Neural cell (in vitro differentiated cells): ENCODE measurements around the gene RGS12. TPM values are rescaled to one million over a fixed set of nuclear protein-coding genes. Genes with fewer than 3 reads are reported as not detected.

Experiments
- H2AFZ ChIP-seq: fragments of 200-600, 300-800 bp; sonication (generic), shearing (Covaris generic); 2 replicates; pipeline ENCODE4 v1.6.0; 2014; ENCODE audit warnings: low read depth, mild to moderate bottlenecking, antibody characterized with exemption, low read length, moderate library complexity
- H3F3A ChIP-seq: fragments of 200-600 bp; shearing (Covaris generic); 2 replicates; pipeline ENCODE4 v1.6.1; 2016; ENCODE audit warnings: mild to moderate bottlenecking, moderate library complexity, mixed read lengths, antibody characterized with exemption, low read length; ENCODE audit not compliant: insufficient read depth, poor library complexity, severe bottlenecking
- H3K27ac ChIP-seq: fragments of 200-600, 300-800 bp; sonication (generic), shearing (Covaris generic); 2 replicates; pipeline ENCODE4 v1.5.1; 2014; ENCODE audit warnings: mild to moderate bottlenecking, low read length, moderate library complexity
- H3K27me3 ChIP-seq: fragments of 300-800, 200-600 bp; sonication (generic), shearing (Covaris generic); 2 replicates; pipeline ENCODE4 v1.6.0; 2014; ENCODE audit warnings: mild to moderate bottlenecking, low read depth, low read length, moderate library complexity; ENCODE audit not compliant: insufficient read depth
- H3K36me3 ChIP-seq: fragments of 300-800, 200-600 bp; sonication (generic), shearing (Covaris generic); 2 replicates; pipeline ENCODE4 v1.5.1; 2014; ENCODE audit warnings: mild to moderate bottlenecking, antibody characterized with exemption, low read length, moderate library complexity; ENCODE audit not compliant: insufficient read depth
- H3K4me2 ChIP-seq: fragments of 300-800, 200-600 bp; sonication (generic), shearing (Covaris generic); 2 replicates; pipeline ENCODE4 v1.6.0; 2014; ENCODE audit warnings: mild to moderate bottlenecking, low read length
- H3K4me3 ChIP-seq: fragments of 300-800, 200-600 bp; sonication (generic), shearing (Covaris generic); 2 replicates; pipeline ENCODE4 v1.5.1; 2014; ENCODE audit warnings: mild to moderate bottlenecking, low read length, moderate library complexity
- H3K79me2 ChIP-seq: fragments of 200-600 bp; shearing (Covaris generic); replicated peaks from 2 replicates; pipeline ENCODE4 v1.6.0; 2014; ENCODE audit warnings: mild to moderate bottlenecking, low read length, moderate library complexity; ENCODE audit not compliant: insufficient read depth
- H3K9ac ChIP-seq: fragments of 300-800, 200-600 bp; sonication (generic), shearing (Covaris generic); 2 replicates; pipeline ENCODE4 v1.6.1; 2016; ENCODE audit warnings: mild to moderate bottlenecking, low read length, mixed read lengths
- H3K9me2 ChIP-seq: fragments of 200-600 bp; shearing (Covaris generic); 2 replicates; pipeline ENCODE4 v1.6.1; 2016; ENCODE audit warnings: mild to moderate bottlenecking, low read length, mixed read lengths; ENCODE audit not compliant: insufficient read depth
- H3K9me3 ChIP-seq: fragments of 200-600, 300-800 bp; sonication (generic), shearing (Covaris generic); 2 replicates; pipeline ENCODE4 v1.6.1; 2016; ENCODE audit warnings: mild to moderate bottlenecking, mixed run types, low read length, moderate library complexity, mixed read lengths
- H4K20me1 ChIP-seq: fragments of 200-600 bp; shearing (Covaris generic); 2 replicates; pipeline ENCODE4 v1.6.1; 2016; ENCODE audit warnings: mild to moderate bottlenecking, mixed run types; ENCODE audit not compliant: insufficient read depth
- EP300 ChIP-seq: fragments of 450-650 bp; conservative IDR thresholded peaks from 2 replicates; pipeline ENCODE4 v1.6.1; 2014; ENCODE audit warnings: antibody characterized with exemption, mild to moderate bottlenecking, moderate library complexity; ENCODE audit not compliant: poor library complexity, severe bottlenecking
- EZH2 ChIP-seq: fragments of 200-600, 300-800 bp; shearing (Covaris generic), sonication (generic); IDR thresholded peaks from 2 replicates; pipeline ENCODE4 v1.6.1; 2014; ENCODE audit warnings: antibody characterized with exemption, low read length, borderline replicate concordance, mild to moderate bottlenecking; ENCODE audit not compliant: insufficient read depth, poor library complexity, severe bottlenecking
- MXI1 ChIP-seq: fragments of 450-650 bp; conservative IDR thresholded peaks from 2 replicates; pipeline ENCODE4 v1.6.1; 2014; ENCODE audit warnings: antibody characterized with exemption, mild to moderate bottlenecking; ENCODE audit not compliant: poor library complexity, severe bottlenecking
- POLR2AphosphoS5 ChIP-seq: IDR thresholded peaks from 2 replicates; pipeline ENCODE4 v1.6.1; 2012
- RAD21 ChIP-seq: fragments of 450-650 bp; conservative IDR thresholded peaks from 2 replicates; pipeline ENCODE4 v1.6.1; 2014; ENCODE audit warnings: antibody characterized with exemption, mild to moderate bottlenecking, moderate library complexity
- REST ChIP-seq: IDR thresholded peaks from 2 replicates; pipeline ENCODE4 v1.6.1; 2012; ENCODE audit warnings: borderline replicate concordance
- SMC3 ChIP-seq: fragments of 450-650 bp; conservative IDR thresholded peaks from 2 replicates; pipeline ENCODE4 v1.6.1; 2014; ENCODE audit warnings: antibody characterized with exemption, mild to moderate bottlenecking, moderate library complexity; ENCODE audit not compliant: poor library complexity
- TAF1 ChIP-seq: IDR thresholded peaks from 2 replicates; pipeline ENCODE4 v1.6.1; 2012; ENCODE audit warnings: low read depth
- polyA plus RNA-seq: library from polyadenylated mRNA; depleted of rRNA; stranded (reverse); fragments of >200 nt; gene quantifications from 2 replicates; pipeline ENCODE4 v1.2.3, GENCODE V29; 2014
- TF ChIP-seq, protein P1 (sequence below): fragments of 450-650 bp; IDR thresholded peaks from 2 replicates; pipeline ENCODE4 v1.5.1; 2014; ENCODE audit warnings: antibody characterized with exemption, mild to moderate bottlenecking, moderate library complexity; ENCODE audit not compliant: poor library complexity, severe bottlenecking

RGS12 gene
- polyA plus RNA-seq, 1 donor from 2014 or later: 66.4 TPM

DNA sequence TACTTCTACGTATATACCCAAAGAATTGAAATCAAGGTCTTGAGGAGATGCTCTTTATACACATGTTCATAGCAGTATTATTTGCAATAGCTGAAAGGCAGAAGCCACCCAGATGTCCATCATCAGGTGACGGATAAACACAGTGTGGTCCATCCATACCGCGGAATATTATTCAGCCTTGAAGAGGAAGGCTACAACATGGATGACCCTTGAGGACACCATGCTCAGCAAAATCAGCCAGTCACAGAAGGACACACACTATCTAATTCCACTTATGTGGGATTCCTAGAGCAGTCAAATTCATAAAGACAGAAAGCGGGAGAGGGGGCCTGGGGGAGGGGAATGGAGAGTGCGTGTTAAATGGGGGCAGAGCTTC lies 44.5 kb downstream of the RGS12 start:
- H3K4me3 ChIP-seq: no peak overlapping the region
- H3K9ac ChIP-seq: no peak overlapping the region
- H2AFZ ChIP-seq: no peak overlapping the region
- H3K9me2 ChIP-seq: no peaks in the 10 kb centered on the region
- H4K20me1 ChIP-seq: no peaks in the 10 kb centered on the region
- no peaks in the 10 kb centered on the region for H3K9me3 ChIP-seq
- H3K27ac ChIP-seq: no peak overlapping the region
- no peak for TF ChIP-seq RAD21
- TF ChIP-seq EZH2: no peak
- TF ChIP-seq, protein P1, sequence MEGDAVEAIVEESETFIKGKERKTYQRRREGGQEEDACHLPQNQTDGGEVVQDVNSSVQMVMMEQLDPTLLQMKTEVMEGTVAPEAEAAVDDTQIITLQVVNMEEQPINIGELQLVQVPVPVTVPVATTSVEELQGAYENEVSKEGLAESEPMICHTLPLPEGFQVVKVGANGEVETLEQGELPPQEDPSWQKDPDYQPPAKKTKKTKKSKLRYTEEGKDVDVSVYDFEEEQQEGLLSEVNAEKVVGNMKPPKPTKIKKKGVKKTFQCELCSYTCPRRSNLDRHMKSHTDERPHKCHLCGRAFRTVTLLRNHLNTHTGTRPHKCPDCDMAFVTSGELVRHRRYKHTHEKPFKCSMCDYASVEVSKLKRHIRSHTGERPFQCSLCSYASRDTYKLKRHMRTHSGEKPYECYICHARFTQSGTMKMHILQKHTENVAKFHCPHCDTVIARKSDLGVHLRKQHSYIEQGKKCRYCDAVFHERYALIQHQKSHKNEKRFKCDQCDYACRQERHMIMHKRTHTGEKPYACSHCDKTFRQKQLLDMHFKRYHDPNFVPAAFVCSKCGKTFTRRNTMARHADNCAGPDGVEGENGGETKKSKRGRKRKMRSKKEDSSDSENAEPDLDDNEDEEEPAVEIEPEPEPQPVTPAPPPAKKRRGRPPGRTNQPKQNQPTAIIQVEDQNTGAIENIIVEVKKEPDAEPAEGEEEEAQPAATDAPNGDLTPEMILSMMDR: no peak
- TF ChIP-seq TAF1: no peak
- no peak for TF ChIP-seq REST
- no peak for TF ChIP-seq MXI1
- no peak for TF ChIP-seq SMC3
- no peak for TF ChIP-seq POLR2AphosphoS5
- no peak for TF ChIP-seq EP300
- H3F3A ChIP-seq: no peaks in the 10 kb centered on the region
- H3K4me2 ChIP-seq: no peak overlapping the region
- H3K79me2 ChIP-seq: peaks cover 27% of the 10 kb centered on the region
- no peaks in the 10 kb centered on the region for H3K27me3 ChIP-seq
- H3K36me3 ChIP-seq: no peaks in the 10 kb centered on the region

GRCh38 chr4:3337811-3338210 lies 45.0 kb downstream of the RGS12 start:
- Histone ChIP-seq H3K9me3 (no peaks in the 10 kb centered on the region), H3K27me3 (no peaks in the 10 kb centered on the region), H3K27ac (no peak overlapping the region), H3K9ac (no peak overlapping the region), H3F3A (no peaks in the 10 kb centered on the region), H3K9me2 (no peaks in the 10 kb centered on the region), H4K20me1 (no peaks in the 10 kb centered on the region), H3K4me3 (no peak overlapping the region), H2AFZ (no peak overlapping the region), H3K36me3 (no peaks in the 10 kb centered on the region), H3K79me2 (peaks cover 31% of the 10 kb centered on the region), H3K4me2 (no peak overlapping the region)
- TF ChIP-seq, protein P1: no peak
- TF ChIP-seq REST (no peak), TAF1 (no peak)
